Panc1 (cell line): ENCODE results near the gene VOPP1. TPM values are rescaled to one million over a fixed set of nuclear protein-coding genes. Genes with fewer than 3 reads are reported as not detected.
A peak's percentile ranks its signal among the peaks of the same experiment; 100 is the strongest.

Experiments
- ATAC-seq: fragments of 200-7000 bp; cut with Tn5 transposase; 2 replicates; pipeline ENCODE4 v1.9.1; 2020; ENCODE audit warnings: mild to moderate bottlenecking, moderate library complexity
- BruUV-seq: library from RNA; stranded (reverse); fragments of 400-500 nt; replicated peaks from 2 replicates; lab custom pipeline; 2021; lab: Mats Ljungman, UMichigan
- CTCF ChIA-PET: fragments of 300-600 bp; sonication (Branson Sonifier 250); formaldehyde crosslinking; loops from one replicate; lab custom pipeline; 2022; ENCODE audit warnings: antibody characterized with exemption; lab: Charles Lee
- POLR2A ChIA-PET: fragments of 300-600 bp; sonication (Branson Sonifier 250); formaldehyde crosslinking; loops from one replicate; lab custom pipeline; 2022; ENCODE audit warnings: antibody characterized with exemption; lab: Charles Lee
- DNase-seq: peaks from one replicate; pipeline ENCODE4 v3.0.0-alpha.2; 2010; ENCODE audit warnings: low read depth, low spot score
- H3K27ac ChIP-seq: 2 replicates; pipeline ENCODE4 v1.5.1; 2011; ENCODE audit warnings: mild to moderate bottlenecking, low read length, inconsistent platforms
- H3K27me3 ChIP-seq: fragments of 200-500 bp; sonication (Bioruptor generic); 2 replicates; pipeline ENCODE4 v1.6.0; 2014; ENCODE audit warnings: low read length, inconsistent platforms; ENCODE audit not compliant: control insufficient read depth, insufficient read depth
- H3K36me3 ChIP-seq: fragments of 200-500 bp; sonication (Bioruptor generic); 2 replicates; pipeline ENCODE4 v1.5.1; 2014; ENCODE audit warnings: inconsistent platforms, mild to moderate bottlenecking, low read length, moderate library complexity; ENCODE audit not compliant: control insufficient read depth, insufficient read depth
- H3K4me1 ChIP-seq: 2 replicates; pipeline ENCODE4 v1.5.1; 2011; ENCODE audit warnings: inconsistent platforms, mild to moderate bottlenecking, low read length, moderate library complexity; ENCODE audit not compliant: control insufficient read depth, insufficient read depth
- H3K4me3 ChIP-seq, 2 experiments: 2 replicates each; pipeline ENCODE4 v1.5.1; 2011 to 2012; ENCODE audit warnings: low read depth in 2 of 2, low read length in 2 of 2, mild to moderate bottlenecking in 2 of 2, inconsistent platforms in 1 of 2, moderate library complexity in 1 of 2
- H3K9me3 ChIP-seq: fragments of 200-500 bp; sonication (Bioruptor generic); 2 replicates; pipeline ENCODE4 v1.5.1; 2014; ENCODE audit warnings: low read depth, mild to moderate bottlenecking, inconsistent platforms, low read length, moderate library complexity; ENCODE audit not compliant: control insufficient read depth, insufficient read depth
- POLR2AphosphoS5 ChIP-seq: IDR thresholded peaks from 2 replicates; pipeline ENCODE4 v1.6.1; 2012; ENCODE audit warnings: mild to moderate bottlenecking, low read depth, low read length, moderate library complexity
- REST ChIP-seq, 2 experiments: IDR thresholded peaks; 2 replicates each; pipeline ENCODE4 v1.6.1; 2011 to 2012; ENCODE audit warnings: low read depth in 2 of 2, control low read depth in 1 of 2, low read length in 1 of 2, mild to moderate bottlenecking in 1 of 2, moderate library complexity in 1 of 2; ENCODE audit not compliant: insufficient read depth in 1 of 2
- SIN3A ChIP-seq: IDR thresholded peaks from 2 replicates; pipeline ENCODE4 v1.6.1; 2012; ENCODE audit warnings: low read depth, mild to moderate bottlenecking, low read length, moderate library complexity, borderline replicate concordance; ENCODE audit not compliant: insufficient read depth
- TCF7L2 ChIP-seq: IDR thresholded peaks from 2 replicates; pipeline ENCODE4 v1.6.1; 2011; ENCODE audit warnings: mild to moderate bottlenecking, low read depth, low read length, inconsistent platforms
- in situ Hi-C: cut with HindIII; loops from 2 replicates; pipeline ENCODE4 v1.10.0; 2016; ENCODE audit warnings: low sequenced_read_pairs, low pct_unique_long_range_greater_than_20kb
- intact Hi-C: fragments of 100-400 bp; cut with micrococcal nuclease; formaldehyde crosslinking; loops from one replicate; pipeline ENCODE4 v1.10.0; 2022; ENCODE audit not compliant: unreplicated experiment
- total RNA-seq: library from RNA; stranded (reverse); gene quantifications from one replicate; pipeline ENCODE4 v1.2.1, GENCODE V29; 2021; ENCODE audit not compliant: unreplicated experiment
- TF ChIP-seq, protein P1 (sequence below): fragments of 450-650 bp; IDR thresholded peaks from 2 replicates; pipeline ENCODE4 v1.5.1; 2017; ENCODE audit warnings: mild to moderate bottlenecking

The VOPP1 gene
- total RNA-seq, 1 experiment from 2014 or later = 131 TPM

DNA sequence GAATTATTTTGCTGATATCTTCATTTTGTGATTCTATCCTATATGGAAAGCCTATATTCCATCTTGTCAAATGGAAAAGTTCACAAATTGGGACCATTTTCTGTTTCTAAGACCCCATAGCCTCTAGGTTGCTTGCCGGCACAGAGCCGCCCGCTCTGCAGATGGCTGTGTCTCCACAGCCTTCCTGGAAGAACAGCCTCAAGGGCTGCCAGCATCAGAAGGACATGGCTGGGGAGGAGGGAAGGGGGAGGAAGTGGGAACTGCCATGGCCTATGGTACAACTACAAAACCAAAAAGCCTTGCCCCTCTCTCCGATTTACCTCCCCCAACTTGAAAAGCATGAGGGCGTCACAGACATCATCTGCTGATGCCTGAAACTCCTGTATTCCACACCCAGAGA, 131.3 kb downstream of the VOPP1 start:
- H3K9me3 ChIP-seq = no peaks in the 10 kb centered on the region
- H3K4me3 ChIP-seq = no peak overlapping the region
- DNase-seq = no peak
- in situ Hi-C loops (no loop called here), intact Hi-C loops (no loop called here)
- TF ChIP-seq, protein P1, sequence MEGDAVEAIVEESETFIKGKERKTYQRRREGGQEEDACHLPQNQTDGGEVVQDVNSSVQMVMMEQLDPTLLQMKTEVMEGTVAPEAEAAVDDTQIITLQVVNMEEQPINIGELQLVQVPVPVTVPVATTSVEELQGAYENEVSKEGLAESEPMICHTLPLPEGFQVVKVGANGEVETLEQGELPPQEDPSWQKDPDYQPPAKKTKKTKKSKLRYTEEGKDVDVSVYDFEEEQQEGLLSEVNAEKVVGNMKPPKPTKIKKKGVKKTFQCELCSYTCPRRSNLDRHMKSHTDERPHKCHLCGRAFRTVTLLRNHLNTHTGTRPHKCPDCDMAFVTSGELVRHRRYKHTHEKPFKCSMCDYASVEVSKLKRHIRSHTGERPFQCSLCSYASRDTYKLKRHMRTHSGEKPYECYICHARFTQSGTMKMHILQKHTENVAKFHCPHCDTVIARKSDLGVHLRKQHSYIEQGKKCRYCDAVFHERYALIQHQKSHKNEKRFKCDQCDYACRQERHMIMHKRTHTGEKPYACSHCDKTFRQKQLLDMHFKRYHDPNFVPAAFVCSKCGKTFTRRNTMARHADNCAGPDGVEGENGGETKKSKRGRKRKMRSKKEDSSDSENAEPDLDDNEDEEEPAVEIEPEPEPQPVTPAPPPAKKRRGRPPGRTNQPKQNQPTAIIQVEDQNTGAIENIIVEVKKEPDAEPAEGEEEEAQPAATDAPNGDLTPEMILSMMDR = no peak
- TF ChIP-seq TCF7L2 = no peak
- TF ChIP-seq SIN3A = no peak
- no peak for TF ChIP-seq REST (IDR thresholded peaks at IDR 0.05; ENCODE audit: insufficient read depth in 1 of 2, low read depth in 2 of 2, low read length in 1 of 2)
- TF ChIP-seq POLR2AphosphoS5 = no peak
- H3K27me3 ChIP-seq = no peaks in the 10 kb centered on the region
- POLR2A ChIA-PET = no interaction called here
- H3K27ac ChIP-seq = no peak overlapping the region
- no peak for ATAC-seq
- CTCF ChIA-PET = interaction anchor here (0.6 kb wide), 1 partner anchor 143 kb away, joined by 5 read pairs; no protein-coding TSS in a partner anchor
- no TSS peak for BruUV-seq
- no peaks in the 10 kb centered on the region for H3K36me3 ChIP-seq
- no peaks in the 10 kb centered on the region for H3K4me1 ChIP-seq

GRCh38 chr7:55440040-55440690, 132.1 kb downstream of the VOPP1 start:
- Histone ChIP-seq H3K27ac (no peak overlapping the region), H3K4me3 (no peak overlapping the region), H3K9me3 (no peaks in the 10 kb centered on the region), H3K36me3 (no peaks in the 10 kb centered on the region), H3K4me1 (no peaks in the 10 kb centered on the region), H3K27me3 (no peaks in the 10 kb centered on the region)
- intact Hi-C loops (no loop called here), in situ Hi-C loops (no loop called here)
- DNase-seq (no peak), ATAC-seq (peak; percentile 13; the same call in 1 of the 2 replicates)
- ChIA-PET POLR2A (no interaction called here), CTCF (no interaction called here)
- TF ChIP-seq SIN3A (no peak), POLR2AphosphoS5 (no peak), TCF7L2 (no peak), REST (IDR thresholded peaks at IDR 0.05; ENCODE audit: insufficient read depth in 1 of 2, low read depth in 2 of 2, low read length in 1 of 2) (no peak)
- TF ChIP-seq, protein P1 = no peak
- no TSS peak for BruUV-seq
